Ureter (tissue), 1 donor: ENCODE measurements around the gene GOSR1. TPM values are rescaled to one million over a fixed set of nuclear protein-coding genes. Genes with fewer than 3 reads are reported as not detected.
"Not testable (repeated sequence)": the region's sequence is repeated elsewhere in the genome, so short reads cannot be mapped to it uniquely, and the experiment has no call there.

Experiments
- DNase-seq: peaks from one replicate; pipeline ENCODE4 v3.0.0-alpha.2; 2020; ENCODE audit warnings: low spot score
- total RNA-seq: library from RNA; stranded (reverse); gene quantifications from one replicate; pipeline ENCODE4 v1.2.4, GENCODE V29; 2023
- donor health status: DM: yes; HTN: yes; CAD: no.

The GOSR1 gene
- total RNA-seq, 1 donor from 2014 or later, result 61.0 TPM

GRCh38 chr17:30545024-30545423 lies 67.8 kb downstream of the GOSR1 start:
- DNase-seq, result no peak

DNA sequence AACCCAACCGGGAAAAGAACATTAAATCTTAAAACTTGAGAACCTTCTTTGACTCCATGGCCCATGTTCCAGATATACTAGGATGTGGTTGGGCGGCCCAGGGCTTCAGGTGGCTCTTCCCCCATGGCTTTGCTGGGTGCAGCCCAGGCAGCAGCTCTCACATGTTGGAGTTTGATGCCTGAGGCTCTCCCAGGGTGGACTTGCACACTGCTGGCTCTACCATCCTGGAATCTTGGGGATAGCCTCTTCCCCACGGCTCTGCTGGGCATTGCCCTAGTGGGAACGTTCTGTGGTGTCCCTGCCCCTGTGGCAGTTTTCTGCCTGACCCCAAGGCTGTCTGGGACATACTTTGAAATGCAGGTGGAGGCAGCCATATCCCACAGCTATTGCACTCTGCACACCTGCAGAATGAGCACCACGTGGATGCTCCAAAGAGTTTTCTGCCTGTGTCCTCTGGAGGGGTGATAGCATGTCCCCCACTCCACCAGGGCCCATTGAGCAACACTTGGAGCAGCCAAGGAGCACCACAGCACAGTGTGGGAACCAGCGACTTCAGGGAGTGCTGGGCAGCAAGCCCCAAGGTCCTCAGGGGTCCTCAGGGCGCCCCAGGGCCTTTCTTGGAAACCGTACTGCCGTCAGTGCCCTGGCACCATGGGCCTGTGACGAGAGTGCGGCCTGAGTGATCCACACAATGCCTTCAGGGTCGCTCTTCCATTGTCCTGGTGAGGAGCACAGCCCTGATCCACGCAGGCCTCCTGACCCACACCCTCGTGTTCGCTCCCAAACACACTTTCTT lies 70.8 kb downstream of the GOSR1 start:
- DNase-seq, result no peak

- DNase-seq, result not testable (repeated sequence)
Observed at GRCh38 chr17:30549181-30549580, 72.0 kb downstream of the GOSR1 start.

DNA sequence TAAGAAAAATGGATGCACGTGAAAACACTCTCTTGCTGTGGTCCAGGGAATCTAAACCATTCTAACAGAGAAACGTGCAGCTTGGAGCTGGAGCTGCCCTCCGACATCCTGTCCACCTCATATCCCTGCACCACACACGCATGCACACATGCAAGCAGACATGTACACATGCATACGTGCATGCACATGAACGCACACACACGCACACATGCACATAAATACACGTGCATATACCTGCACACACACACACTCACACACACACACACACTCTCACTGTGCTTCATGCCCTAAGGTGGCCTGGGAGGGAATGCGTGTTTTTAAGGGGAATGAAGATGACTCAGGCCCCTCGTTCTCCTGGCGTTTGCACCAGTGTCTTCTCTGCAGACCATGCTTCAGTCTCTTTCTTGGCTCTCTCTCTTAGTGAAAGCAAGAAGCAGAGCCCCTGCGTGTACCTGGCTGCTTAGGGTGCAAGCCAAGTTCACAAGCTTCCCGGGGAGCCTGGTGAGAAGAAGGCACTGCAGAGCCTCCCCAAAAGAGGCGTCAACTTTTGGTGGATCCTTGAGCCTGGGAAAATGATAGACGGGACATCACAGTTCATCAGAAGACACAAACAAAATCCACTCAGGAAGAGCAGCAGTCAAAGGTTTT lies 72.8 kb downstream of the GOSR1 start:
- no peak for DNase-seq

DNA sequence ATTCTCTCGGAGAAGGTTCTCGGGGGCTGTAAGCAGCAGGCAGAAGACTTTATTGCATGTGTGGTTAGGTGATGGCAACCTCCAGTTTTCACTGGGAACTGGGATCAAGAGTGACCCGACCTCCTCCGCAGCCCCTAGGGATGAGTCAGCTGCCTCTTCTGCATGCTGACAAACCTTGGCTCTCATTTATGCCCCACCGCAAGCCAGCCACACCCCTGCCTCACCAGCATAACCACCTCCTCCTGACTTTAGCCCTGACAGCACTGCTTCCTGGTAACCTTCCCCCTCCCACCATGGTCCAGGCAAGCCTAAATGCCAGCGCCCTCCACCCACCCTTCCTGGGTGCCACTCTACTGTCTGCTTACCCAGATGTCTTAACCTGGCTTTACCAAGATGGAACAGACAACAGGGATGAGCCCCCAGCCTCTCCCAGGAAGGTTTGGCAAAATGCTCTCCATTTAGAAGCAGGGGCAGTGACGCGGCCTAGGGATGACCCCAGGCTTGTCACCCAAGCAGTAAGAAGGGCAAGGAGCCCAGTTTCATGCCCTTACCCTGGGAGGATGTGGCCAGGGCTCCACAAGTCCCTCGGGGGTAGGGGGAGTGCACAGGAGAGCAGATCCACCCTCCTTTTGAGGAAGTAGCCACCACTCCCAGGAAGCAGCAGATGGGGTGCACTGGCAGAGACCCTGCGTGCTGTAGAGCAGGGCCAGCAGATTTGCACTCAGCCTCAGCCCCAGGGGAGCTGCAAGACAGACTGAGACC lies 73.5 kb downstream of the GOSR1 start:
- no peak for DNase-seq

DNA sequence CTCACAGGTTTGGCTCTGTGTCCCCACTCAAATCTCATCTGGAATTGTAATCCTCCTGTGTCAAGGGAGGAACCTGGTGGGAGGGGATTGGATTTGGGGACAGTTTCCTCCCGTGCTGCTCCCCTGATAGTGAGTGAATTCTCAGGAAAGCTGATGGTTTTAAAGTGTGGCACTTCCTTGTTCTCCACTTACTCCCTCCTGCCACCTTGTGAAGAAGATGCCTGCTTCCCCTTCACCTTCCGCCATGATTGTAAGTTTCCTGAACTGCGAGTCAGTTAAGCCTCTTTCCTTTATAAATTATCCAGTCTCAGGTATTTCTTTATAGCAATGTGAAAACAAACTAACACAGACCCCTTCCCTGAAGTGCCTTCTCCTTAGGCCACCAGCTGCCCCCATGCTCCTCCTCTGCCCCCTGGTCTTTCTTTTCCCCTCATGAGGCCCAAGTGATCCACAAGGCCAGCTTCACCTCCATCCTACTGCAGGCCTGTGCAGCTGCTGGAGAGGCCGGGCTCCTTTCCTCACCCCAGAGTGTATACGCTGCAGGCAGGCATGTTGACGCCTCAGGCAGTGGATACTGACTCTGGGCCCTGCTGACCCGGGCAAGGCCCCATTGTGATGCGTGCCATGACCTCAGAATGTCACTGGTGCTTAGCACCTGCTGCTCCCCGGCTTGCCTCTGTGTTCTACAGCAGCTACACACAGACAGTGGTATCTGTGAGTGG lies 74.2 kb downstream of the GOSR1 start:
- DNase-seq, result not testable (repeated sequence)

GRCh38 chr17:30551996-30552339 lies 74.8 kb downstream of the GOSR1 start:
- no peak for DNase-seq

DNA sequence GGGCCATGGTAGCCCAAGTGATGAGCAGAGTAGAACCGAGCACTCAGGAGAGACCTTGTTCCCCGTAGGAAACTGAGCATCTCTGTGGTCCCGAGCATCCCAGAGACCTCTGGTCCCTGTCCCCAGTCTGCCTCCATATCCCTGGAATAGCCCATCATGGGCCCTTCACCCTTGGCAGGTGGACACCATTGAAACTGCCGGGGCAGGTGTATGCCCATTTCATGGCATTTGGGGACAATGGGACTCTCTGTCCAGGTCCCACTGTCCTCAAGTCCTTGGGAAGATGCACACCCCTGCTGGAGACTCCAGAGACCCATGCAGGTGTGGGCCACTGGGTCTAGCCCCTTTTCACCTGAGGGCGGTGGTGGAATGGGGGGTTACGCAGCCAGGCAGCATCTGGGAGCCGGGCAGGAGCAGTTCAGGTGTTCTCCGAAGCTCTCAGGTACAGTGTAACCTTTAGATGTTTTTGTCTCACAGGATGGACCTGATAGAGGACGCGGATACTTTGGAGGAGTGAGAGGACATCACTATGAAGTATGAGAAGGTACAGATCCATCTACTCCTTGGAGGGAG lies 75.9 kb downstream of the GOSR1 start:
- DNase-seq, result no peak

- DNase-seq, result not testable (repeated sequence)
Observed at GRCh38 chr17:30553823-30554440, 76.7 kb downstream of the GOSR1 start.

DNA sequence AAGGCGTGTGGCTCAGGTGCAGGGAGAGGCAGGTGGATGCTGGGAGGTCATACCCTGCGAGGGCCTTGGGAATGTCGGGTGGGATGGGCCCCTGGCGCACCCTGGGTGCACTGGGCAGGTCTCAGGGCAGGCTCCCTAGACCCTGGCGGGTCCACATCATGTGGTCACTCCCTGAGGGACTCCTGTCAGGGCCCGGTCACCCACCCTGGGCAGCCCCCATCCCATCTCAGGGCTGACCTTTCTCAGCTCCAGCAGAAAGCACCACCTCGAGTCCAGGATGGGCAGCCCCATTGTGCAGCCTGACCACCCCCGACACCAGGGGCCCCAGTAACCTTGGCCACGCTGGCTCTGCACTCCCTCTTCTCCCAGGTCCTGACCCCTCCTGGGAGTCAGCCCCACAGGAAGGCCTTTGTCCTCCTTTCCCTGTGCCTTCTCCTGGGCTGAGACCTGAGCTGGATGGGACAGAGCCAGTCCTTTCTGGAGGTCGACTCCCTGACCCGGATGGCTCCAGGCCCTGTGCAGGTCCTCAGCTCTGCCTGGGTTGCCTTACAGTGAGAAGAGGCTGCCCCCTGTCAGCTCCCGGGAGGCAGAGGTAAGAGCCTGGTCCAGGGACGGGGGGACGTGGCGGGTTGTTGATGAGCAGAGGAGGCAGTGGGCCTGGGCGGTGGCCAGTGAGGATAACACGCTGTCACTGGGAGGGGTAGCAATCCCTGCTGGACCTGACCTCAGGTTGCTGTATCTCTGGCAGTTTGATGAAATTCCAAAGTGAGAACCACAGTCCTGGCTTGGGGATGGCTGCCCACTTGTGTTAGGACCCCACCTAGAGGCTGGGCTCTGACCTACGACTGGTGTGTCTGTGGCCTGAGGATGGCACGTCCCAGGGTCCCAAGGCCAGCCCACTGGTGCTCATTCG lies 77.9 kb downstream of the GOSR1 start:
- no peak for DNase-seq

- DNase-seq, result no peak
Observed at GRCh38 chr17:30555942-30556341, 78.7 kb downstream of the GOSR1 start.

DNA sequence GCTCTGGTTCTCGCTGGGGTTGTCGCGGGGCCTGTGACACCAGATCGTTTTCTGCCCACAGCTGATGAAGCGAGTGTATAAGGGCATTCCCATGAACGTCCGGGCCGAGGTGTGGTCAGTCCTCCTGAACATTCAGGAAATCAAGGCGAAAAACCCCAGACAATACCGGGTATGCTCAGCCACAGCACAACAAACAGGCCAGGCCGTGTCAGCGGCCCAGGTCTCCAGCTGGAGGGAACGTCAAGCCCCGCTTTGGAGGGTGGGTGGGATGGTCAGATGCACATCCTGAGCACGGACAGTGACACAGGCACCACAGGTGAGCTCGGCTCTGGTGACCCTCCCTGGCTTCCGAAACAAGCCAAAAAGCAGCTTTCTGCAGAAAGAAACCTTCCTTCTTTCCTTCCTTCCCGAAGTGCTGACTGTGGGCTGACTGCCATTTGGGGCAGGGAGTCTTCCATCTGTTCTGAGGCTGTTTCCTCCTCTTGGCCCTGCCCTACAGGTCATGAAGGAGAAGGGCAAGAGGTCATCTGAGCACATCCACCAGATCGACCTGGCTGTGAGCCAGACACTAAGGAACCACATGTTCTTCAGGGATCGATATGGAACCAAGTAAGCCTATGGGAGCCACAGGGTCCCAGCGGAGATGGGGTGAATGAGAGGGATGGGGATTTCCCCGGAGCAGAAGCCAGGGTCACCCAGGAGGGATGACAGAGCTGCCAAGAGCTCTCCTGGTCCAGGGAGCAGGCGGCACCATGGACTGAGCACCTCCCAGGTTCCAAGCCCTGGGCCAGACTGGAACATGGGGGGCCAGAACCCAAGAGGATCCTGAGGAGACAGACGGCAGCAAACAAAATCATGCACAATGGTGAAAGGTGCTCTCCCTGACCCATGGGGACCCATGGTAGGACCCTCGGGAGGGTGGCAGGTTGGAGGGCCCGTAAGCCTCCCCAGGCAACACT lies 79.4 kb downstream of the GOSR1 start:
- DNase-seq, result peak; percentile 26

DNA sequence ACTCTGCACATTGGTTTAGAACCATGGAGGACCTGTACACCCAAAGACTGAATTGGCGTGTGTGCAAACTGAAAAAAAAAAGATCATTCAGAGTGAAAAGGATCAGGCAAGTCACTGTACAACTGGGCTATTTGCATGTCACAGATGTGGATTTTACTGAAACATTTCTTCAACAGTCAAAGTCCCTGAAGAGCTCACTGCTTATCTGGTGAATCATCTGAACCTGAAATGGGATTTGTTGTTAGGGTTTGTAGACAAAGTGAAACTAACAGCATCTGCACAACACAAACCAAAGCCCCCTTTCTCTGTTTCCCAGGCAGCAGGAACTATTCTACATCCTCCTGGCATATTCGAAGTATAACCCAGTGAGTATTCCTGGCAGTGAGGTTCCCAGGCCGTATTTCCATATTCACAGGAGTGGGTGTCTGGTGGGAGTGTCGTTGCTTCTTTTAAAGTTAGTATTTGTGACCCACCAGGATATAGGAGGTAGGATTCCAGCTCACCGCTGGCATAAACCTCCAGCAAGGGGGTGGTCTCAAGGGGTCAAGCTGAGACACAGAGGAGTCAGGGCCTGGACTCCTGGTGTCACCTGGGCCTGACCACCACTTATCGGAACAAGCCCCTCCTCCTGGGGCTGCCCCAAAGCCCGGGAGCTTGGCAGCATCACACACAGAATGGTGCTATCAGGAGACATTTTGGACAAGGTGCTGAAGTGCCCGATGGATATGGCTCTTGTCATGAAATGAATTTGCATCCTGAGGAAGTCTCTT lies 80.9 kb downstream of the GOSR1 start:
- DNase-seq, result no peak

DNA sequence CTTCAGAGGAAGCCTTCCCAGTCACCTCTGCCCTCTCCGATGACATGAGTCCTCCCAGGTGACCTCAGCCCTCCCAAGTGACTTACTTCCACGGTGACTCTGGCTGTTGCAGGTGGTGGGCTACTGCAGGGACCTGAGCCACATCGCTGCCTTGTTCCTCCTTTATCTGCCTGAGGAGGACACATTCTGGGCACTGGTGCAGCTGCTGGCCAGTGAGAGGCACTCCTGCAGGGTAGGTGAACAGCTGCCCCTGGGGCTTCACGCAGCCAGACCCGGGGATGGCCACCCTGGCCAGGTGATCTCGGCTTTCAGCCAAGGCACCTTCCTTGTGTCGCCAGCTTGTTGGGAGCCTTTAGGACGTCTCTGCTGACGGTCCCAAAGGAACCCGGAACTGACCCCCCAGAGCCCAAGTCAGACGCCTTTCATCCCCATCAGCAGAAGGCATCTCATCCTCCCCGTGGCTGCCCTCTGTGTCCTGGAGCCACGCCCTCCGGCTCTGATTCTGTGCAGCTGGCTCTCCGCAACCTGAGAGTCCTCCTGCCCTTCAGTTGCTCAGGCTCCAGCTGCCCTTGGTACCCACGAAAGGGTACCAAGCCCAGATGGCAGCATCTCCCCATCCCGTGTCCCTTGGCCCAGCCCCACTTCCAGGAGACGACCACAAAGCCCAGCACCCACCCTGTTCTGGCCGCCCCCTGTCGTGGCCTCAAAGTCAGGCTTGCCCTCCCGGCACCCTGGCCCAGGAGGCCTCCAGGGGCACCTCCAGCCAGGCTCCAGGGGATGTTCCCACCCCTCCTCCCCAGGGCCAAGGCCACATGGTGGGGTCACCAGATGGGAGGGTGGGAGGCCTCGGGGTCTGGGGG lies 81.7 kb downstream of the GOSR1 start:
- peak; percentile 36 for DNase-seq

DNA sequence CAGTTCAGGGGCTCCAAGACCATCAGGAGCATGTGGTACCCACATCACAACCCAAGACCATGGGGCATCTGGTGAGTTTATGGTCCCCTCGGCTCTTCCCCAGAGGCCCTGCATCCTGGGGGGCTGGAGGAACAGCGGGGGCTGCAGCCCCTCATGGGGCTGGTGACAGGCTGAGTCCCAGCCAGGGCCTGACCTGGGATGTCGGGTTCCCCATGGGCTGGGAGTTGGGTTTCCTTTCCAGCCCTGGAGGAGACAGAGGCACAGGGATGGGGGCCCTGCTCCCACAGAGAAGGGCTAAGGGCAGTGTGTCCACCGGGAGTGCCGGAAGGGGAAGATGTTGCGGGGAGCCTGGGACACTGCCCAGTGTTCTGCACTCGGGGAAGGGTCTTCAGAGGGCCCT lies 82.4 kb downstream of the GOSR1 start:
- peak; percentile 37 for DNase-seq

GRCh38 chr17:30560117-30561026 lies 83.2 kb downstream of the GOSR1 start:
- peak; percentile 36 for DNase-seq
